Measurements from ENCODE around the gene NT5DC1.

- TF ChIP-seq EZH2 (IDR thresholded peaks at IDR 0.05; ENCODE audit: borderline replicate concordance, insufficient read depth, low read depth, low read length, poor library complexity, severe bottlenecking) (no peak), CTCF (IDR thresholded peaks at IDR 0.05) (no peak)
These were observed 114.8 kb downstream of the NT5DC1 start for GRCh38 chr6:116215414-116215813.
